Neuronal stem cell (in vitro differentiated cells): ENCODE results near the gene HSF2BP.

Experiments
- DNase-seq: peaks from one replicate; pipeline ENCODE4 v3.0.0-alpha.2; 2013; ENCODE audit warnings: low spot score
- H2AFZ ChIP-seq: one replicate; pipeline ENCODE4 v1.6.1; 2013; ENCODE audit warnings: mild to moderate bottlenecking, low read length, inconsistent platforms
- H2AK5ac ChIP-seq: 2 replicates; pipeline ENCODE4 v1.6.1; 2013; ENCODE audit warnings: low read depth, mild to moderate bottlenecking, inconsistent platforms, low read length, moderate library complexity, mixed read lengths
- H2BK120ac ChIP-seq: 2 replicates; pipeline ENCODE4 v1.6.1; 2013; ENCODE audit warnings: low read depth, mild to moderate bottlenecking, inconsistent platforms, low read length, moderate library complexity, mixed read lengths
- H2BK12ac ChIP-seq: one replicate; pipeline ENCODE4 v1.6.1; 2013; ENCODE audit warnings: low read length, inconsistent platforms
- H2BK15ac ChIP-seq: 2 replicates; pipeline ENCODE4 v1.6.1; 2013; ENCODE audit warnings: mild to moderate bottlenecking, low read length, inconsistent platforms, mixed read lengths
- H2BK5ac ChIP-seq: one replicate; pipeline ENCODE4 v1.6.1; 2013; ENCODE audit warnings: inconsistent platforms, mild to moderate bottlenecking, low read length, moderate library complexity
- H3K14ac ChIP-seq: one replicate; pipeline ENCODE4 v1.6.1; 2013; ENCODE audit warnings: low read length, inconsistent platforms
- H3K18ac ChIP-seq: 2 replicates; pipeline ENCODE4 v1.6.1; 2013; ENCODE audit warnings: low read length, inconsistent platforms
- H3K23ac ChIP-seq: 2 replicates; pipeline ENCODE4 v1.6.1; 2013; ENCODE audit warnings: low read depth, mild to moderate bottlenecking, mixed read lengths, low read length, inconsistent platforms; ENCODE audit not compliant: poor library complexity
- H3K27ac ChIP-seq: replicated peaks from 3 replicates; pipeline ENCODE4 v1.5.1; 2013; ENCODE audit warnings: low read length, inconsistent platforms
- H3K27me3 ChIP-seq, 3 experiments: 2 replicates each; pipeline ENCODE4 v1.6.1; 2013; ENCODE audit warnings: low read length in 3 of 3, mild to moderate bottlenecking in 2 of 3, inconsistent platforms in 1 of 3, low read depth in 1 of 3, mixed read lengths in 1 of 3, moderate library complexity in 1 of 3; ENCODE audit not compliant: control insufficient read depth in 3 of 3, insufficient read depth in 3 of 3
- H3K36me3 ChIP-seq, 2 donors: replicated peaks in 1 of 2; 2 replicates each; pipeline ENCODE4 v1.6.1; 2013; ENCODE audit warnings: low read length in 2 of 2; ENCODE audit not compliant: control insufficient read depth in 2 of 2, insufficient read depth in 2 of 2
- H3K4ac ChIP-seq: 2 replicates; pipeline ENCODE4 v1.6.1; 2013; ENCODE audit warnings: inconsistent platforms, mild to moderate bottlenecking, low read length, moderate library complexity
- H3K4me1 ChIP-seq, 2 donors: 1 replicate in 1 of 2; 2 replicates in 1 of 2; pipeline ENCODE4 v1.6.1; 2013; ENCODE audit warnings: low read length in 2 of 2, low read depth in 1 of 2; ENCODE audit not compliant: control insufficient read depth in 2 of 2, insufficient read depth in 1 of 2
- H3K4me2 ChIP-seq: one replicate; pipeline ENCODE4 v1.6.1; 2013; ENCODE audit warnings: mild to moderate bottlenecking, low read length, inconsistent platforms; ENCODE audit not compliant: insufficient read depth, poor library complexity, severe bottlenecking
- H3K4me3 ChIP-seq, 2 donors: 2 replicates each; pipeline ENCODE4 v1.5.1; 2013; ENCODE audit warnings: low read length in 2 of 2, mild to moderate bottlenecking in 2 of 2, inconsistent platforms in 1 of 2, moderate library complexity in 1 of 2
- H3K79me1 ChIP-seq: one replicate; pipeline ENCODE4 v1.6.1; 2013; ENCODE audit warnings: low read depth, mild to moderate bottlenecking, inconsistent platforms, low read length, moderate library complexity
- H3K9ac ChIP-seq: one replicate; pipeline ENCODE4 v1.6.1; 2013; ENCODE audit warnings: mild to moderate bottlenecking, low read depth, low read length, inconsistent platforms; ENCODE audit not compliant: poor library complexity
- H3K9me3 ChIP-seq, 2 donors: replicated peaks in 1 of 2; 2 replicates each; pipeline versions ENCODE3 to v1.6.1; 2013; ENCODE audit warnings: low read length in 2 of 2, mild to moderate bottlenecking in 2 of 2, inconsistent platforms in 1 of 2, low read depth in 1 of 2, mixed read lengths in 1 of 2, moderate library complexity in 1 of 2; ENCODE audit not compliant: control insufficient read depth in 2 of 2, insufficient read depth in 1 of 2
- H4K8ac ChIP-seq: one replicate; pipeline ENCODE4 v1.6.1; 2013; ENCODE audit warnings: low read depth, mild to moderate bottlenecking, inconsistent platforms, low read length, moderate library complexity
- H4K91ac ChIP-seq: one replicate; pipeline ENCODE4 v1.6.1; 2013; ENCODE audit warnings: low read length, low read depth, mild to moderate bottlenecking, inconsistent platforms; ENCODE audit not compliant: poor library complexity
- WGBS, 2 donors: extraction: QIAGEN DNeasy Blood & Tissue Kit; methylation state at CpG; one replicate each; pipeline ENCODE4 v1.1.7; 2013; ENCODE audit warnings: missing lambda C conversion rate in 2 of 2, mixed read lengths in 1 of 2; ENCODE audit not compliant: insufficient read length in 2 of 2, insufficient replicate concordance in 1 of 2; ENCODE audit errors: extremely low coverage in 2 of 2; 5-methylcytosine and 5-hydroxymethylcytosine counted together

The HSF2BP gene

GRCh38 chr21:43663033-43663432 is 3.7 kb upstream of the HSF2BP start:
- Histone ChIP-seq H3K79me1 (peaks cover 8% of the 10 kb centered on the region), H2AK5ac (no peak overlapping the region), H3K9me3 (peaks cover 0 to 13% of the 10 kb centered on the region in 2 donors), H3K4ac (no peak overlapping the region), H2AFZ (no peak overlapping the region), H2BK15ac (no peak overlapping the region), H3K9ac (no peak overlapping the region), H2BK120ac (no peak overlapping the region), H3K27ac (no peak overlapping the region), H3K23ac (no peak overlapping the region), H2BK5ac (no peak overlapping the region), H3K4me3 (no peak overlapping the region), H3K4me1 (peaks cover 6 to 9% of the 10 kb centered on the region in 2 donors), H3K4me2 (no peak overlapping the region), H3K18ac (no peak overlapping the region), H3K36me3 (peaks cover 14 to 64% of the 10 kb centered on the region in 2 donors), H3K14ac (no peak overlapping the region), H4K91ac (no peak overlapping the region), H3K27me3 (no peaks in the 10 kb centered on the region), H4K8ac (no peak overlapping the region), H2BK12ac (no peak overlapping the region)
- DNase-seq = no peak
- WGBS, 2 donors = no CpG with 5 or more reads among the region's 9 CpGs

- Histone ChIP-seq H3K79me1 (peaks cover 8% of the 10 kb centered on the region), H2AFZ (no peak overlapping the region), H3K4ac (no peak overlapping the region), H2AK5ac (no peak overlapping the region), H4K91ac (no peak overlapping the region), H3K9me3 (peaks cover 0 to 13% of the 10 kb centered on the region in 2 donors), H3K27ac (no peak overlapping the region), H3K14ac (no peak overlapping the region), H3K27me3 (no peaks in the 10 kb centered on the region), H2BK120ac (no peak overlapping the region), H3K9ac (no peak overlapping the region), H2BK5ac (no peak overlapping the region), H2BK15ac (no peak overlapping the region), H3K4me3 (no peak overlapping the region), H4K8ac (no peak overlapping the region), H3K23ac (no peak overlapping the region), H3K36me3 (peaks cover 14 to 62% of the 10 kb centered on the region in 2 donors), H3K4me1 (peaks cover 6 to 9% of the 10 kb centered on the region in 2 donors), H3K4me2 (no peak overlapping the region), H2BK12ac (no peak overlapping the region), H3K18ac (no peak overlapping the region)
- no CpG with 5 or more reads among the region's 6 CpGs for WGBS, 2 donors
- no peak for DNase-seq
Observed at GRCh38 chr21:43662286-43662685, 3.0 kb upstream of the HSF2BP start.

- no peak overlapping the region for H3K4me2 ChIP-seq
- peaks cover 6 to 9% of the 10 kb centered on the region in 2 donors for H3K4me1 ChIP-seq
- H2BK15ac ChIP-seq = no peak overlapping the region
- peak overlapping the region; percentile 100 for H4K8ac ChIP-seq
- peak overlapping the region; percentile 99 for H2AK5ac ChIP-seq
- no peak overlapping the region for H3K14ac ChIP-seq
- H2BK5ac ChIP-seq = no peak overlapping the region
- H3K9ac ChIP-seq = no peak overlapping the region
- H3K23ac ChIP-seq = no peak overlapping the region
- no peaks in the 10 kb centered on the region for H3K27me3 ChIP-seq
- no peak overlapping the region for H3K27ac ChIP-seq
- no peak for DNase-seq
- no peak overlapping the region for H3K18ac ChIP-seq
- H3K36me3 ChIP-seq = peaks cover 5 to 27% of the 10 kb centered on the region in 2 donors
- H2AFZ ChIP-seq = peak overlapping the region; percentile 98
- no peak overlapping the region for H2BK120ac ChIP-seq
- no peak overlapping the region for H3K4ac ChIP-seq
- peak overlapping the region; percentile 59 for H4K91ac ChIP-seq
- H2BK12ac ChIP-seq = no peak overlapping the region
- H3K4me3 ChIP-seq = peak overlapping the region in 1 of 2 donors; percentile 86
- no CpG with 5 or more reads among the region's 23 CpGs for WGBS, 2 donors
- H3K9me3 ChIP-seq = no peaks in the 10 kb centered on the region
- H3K79me1 ChIP-seq = peaks cover 7% of the 10 kb centered on the region
Observed at GRCh38 chr21:43658769-43659135, 536 bp downstream of the HSF2BP start.

- Histone ChIP-seq H2AFZ (no peak overlapping the region), H2BK5ac (peak overlapping the region; percentile 29), H2BK12ac (no peak overlapping the region), H3K27ac (no peak overlapping the region), H3K9ac (no peak overlapping the region), H3K18ac (no peak overlapping the region), H3K9me3 (no peaks in the 10 kb centered on the region), H4K91ac (no peak overlapping the region), H3K23ac (no peak overlapping the region), H3K79me1 (peaks cover 7% of the 10 kb centered on the region), H3K4me2 (no peak overlapping the region), H3K4ac (no peak overlapping the region), H3K27me3 (peaks cover 0 to 3% (median 0%) of the 10 kb centered on the region in 3 experiments), H2BK15ac (peak overlapping the region; percentile 24), H3K14ac (no peak overlapping the region), H2AK5ac (peak overlapping the region; percentile 99), H3K36me3 (peaks cover 5 to 22% of the 10 kb centered on the region in 2 donors), H2BK120ac (no peak overlapping the region), H4K8ac (peak overlapping the region; percentile 100), H3K4me3 (no peak overlapping the region), H3K4me1 (peaks cover 6 to 9% of the 10 kb centered on the region in 2 donors)
- no peak for DNase-seq
- WGBS, 2 donors = no CpG with 5 or more reads among the region's 48 CpGs
Observed at GRCh38 chr21:43658088-43658741, 1.1 kb downstream of the HSF2BP start.
